Measurements from ENCODE around the gene UFD1.
A peak's percentile ranks its signal among the peaks of the same experiment; 100 is the strongest.

Gene UFD1

GRCh38 chr22:19515654-19516377 lies 36.8 kb upstream of the UFD1 start:
- DNase-seq: peak in 1 of 2 experiments; percentile 23

GRCh38 chr22:19514831-19515565 lies 36.0 kb upstream of the UFD1 start:
- DNase-seq: peak; percentile 95 to 99

DNA sequence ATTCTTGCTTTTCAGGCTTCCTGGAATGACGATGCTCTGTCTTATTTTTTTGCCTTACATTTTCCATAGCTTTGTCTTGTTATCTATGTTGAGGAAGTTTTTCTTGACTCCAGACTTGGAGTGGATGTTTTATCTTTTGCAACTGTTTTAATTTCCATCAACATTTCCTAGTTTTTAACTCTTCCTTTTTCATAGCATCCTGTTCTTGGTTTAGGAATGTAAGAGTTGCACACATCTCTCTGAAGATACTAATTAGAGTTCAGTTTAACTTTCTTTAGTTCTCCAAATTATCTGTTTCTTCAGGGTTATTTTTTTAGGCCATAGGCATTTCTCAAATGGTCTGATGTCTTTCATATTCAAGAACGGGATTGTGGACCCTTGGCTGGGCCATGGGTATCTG lies 34.8 kb upstream of the UFD1 start:
- no peak for DNase-seq

DNA sequence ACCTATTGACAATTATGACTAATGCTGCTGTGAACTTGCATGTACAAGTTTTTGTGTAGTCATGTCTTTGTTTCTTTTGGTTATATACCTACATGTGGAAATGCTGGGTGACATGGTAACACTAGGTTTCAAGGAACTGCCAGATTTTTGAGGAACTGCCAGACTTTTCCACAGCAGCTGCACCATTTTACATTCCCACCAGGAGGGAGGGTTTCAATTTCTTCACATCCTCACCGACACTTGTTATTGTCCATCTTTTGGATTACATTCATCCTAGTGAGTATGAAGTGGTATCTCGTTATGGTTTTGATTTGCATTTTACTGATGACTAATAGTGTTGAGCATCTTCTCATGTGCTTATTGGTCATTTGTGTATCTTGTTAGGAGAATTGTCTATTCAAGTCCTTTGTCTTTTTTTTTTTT lies 31.9 kb upstream of the UFD1 start:
- no peak for DNase-seq

GRCh38 chr22:19509923-19510322 lies 30.9 kb upstream of the UFD1 start:
- DNase-seq: no peak

- no peak for DNase-seq
These were observed 30.2 kb upstream of the UFD1 start for GRCh38 chr22:19509191-19509590.

GRCh38 chr22:19508024-19508776 lies 29.2 kb upstream of the UFD1 start:
- DNase-seq: no peak

DNA sequence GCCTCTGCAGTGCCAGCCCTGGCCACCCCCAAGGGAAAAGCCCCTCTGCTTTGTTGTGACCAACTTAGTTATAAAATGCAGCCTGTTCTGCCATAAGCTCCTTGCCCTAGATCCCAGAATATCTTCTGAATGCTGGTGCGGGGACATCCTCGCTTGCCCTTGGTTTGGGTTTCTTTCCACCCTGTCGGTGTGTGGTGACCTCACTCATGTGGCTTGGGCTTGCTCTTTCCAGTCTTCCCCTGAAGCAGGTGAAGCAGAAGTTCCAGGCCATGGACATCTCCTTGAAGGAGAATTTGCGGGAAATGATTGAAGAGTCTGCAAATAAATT lies 28.5 kb upstream of the UFD1 start:
- DNase-seq: no peak

- no peak for DNase-seq
These were observed 27.2 kb upstream of the UFD1 start for GRCh38 chr22:19506212-19506611.

GRCh38 chr22:19505735-19506126 lies 26.7 kb upstream of the UFD1 start:
- no peak for DNase-seq

DNA sequence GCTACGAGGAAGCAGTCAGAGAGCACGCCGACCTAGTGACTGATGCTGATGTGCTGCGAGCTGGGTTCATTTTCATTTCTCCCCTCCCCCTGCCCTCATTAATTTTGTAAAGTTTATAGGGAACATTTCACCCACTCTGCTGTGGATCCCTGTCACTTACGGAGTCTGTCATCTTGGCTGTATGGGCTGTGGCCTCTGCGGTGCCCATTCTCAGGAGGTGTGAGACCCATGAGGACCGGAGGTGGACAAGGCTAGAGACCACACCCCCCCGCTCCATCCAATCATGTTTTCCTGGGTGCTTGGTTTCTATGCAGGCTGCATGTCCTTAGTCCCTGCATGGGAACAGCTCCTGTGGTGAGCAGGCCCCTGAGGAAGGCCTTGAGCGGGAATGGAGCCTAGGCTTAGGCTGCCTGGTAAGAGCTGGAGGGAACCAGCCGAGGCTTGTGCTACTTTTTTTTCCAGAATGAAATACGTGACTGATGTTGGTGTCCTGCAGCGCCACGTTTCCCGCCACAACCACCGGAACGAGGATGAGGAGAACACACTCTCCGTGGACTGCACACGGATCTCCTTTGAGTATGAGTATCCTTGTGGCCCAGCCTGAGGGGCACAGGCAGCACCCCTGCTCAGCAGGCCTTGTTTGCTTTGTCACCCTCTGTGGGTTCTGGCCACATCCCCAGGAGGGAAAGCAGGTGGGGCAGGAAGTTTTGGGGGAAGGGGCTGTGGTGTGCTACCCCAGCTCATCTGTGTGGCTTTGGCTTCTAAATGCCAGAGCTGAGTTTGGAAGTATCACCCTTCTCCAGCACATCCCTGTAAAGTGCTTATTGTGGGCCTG lies 26.1 kb upstream of the UFD1 start:
- DNase-seq: no peak

- peak in 1 of 2 experiments; percentile 11 for DNase-seq
These were observed 24.9 kb upstream of the UFD1 start for GRCh38 chr22:19503869-19504268.

DNA sequence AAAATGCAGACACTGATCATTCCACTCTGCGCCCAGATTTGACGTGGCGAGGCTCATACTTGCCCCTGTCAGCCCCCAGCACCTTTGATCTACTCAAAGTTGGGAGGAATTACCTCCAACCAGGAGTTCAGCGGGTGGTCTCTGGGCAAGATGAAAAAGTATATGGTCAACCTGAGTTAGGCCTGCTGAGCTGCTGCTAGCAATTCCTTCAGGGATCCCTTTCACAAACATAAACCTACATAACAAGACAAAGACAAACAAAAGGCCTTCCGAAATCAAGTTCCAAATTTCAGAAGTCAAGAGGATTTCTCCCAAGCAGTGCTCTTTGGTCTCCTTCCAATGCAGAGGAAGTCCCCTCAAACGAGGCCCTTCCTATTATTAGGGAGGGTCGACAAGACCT lies 24.4 kb upstream of the UFD1 start:
- no peak for DNase-seq

- no peak for DNase-seq
These were observed 23.0 kb upstream of the UFD1 start for GRCh38 chr22:19501897-19502447.

GRCh38 chr22:19499880-19500242 lies 20.9 kb upstream of the UFD1 start:
- DNase-seq: no peak

DNA sequence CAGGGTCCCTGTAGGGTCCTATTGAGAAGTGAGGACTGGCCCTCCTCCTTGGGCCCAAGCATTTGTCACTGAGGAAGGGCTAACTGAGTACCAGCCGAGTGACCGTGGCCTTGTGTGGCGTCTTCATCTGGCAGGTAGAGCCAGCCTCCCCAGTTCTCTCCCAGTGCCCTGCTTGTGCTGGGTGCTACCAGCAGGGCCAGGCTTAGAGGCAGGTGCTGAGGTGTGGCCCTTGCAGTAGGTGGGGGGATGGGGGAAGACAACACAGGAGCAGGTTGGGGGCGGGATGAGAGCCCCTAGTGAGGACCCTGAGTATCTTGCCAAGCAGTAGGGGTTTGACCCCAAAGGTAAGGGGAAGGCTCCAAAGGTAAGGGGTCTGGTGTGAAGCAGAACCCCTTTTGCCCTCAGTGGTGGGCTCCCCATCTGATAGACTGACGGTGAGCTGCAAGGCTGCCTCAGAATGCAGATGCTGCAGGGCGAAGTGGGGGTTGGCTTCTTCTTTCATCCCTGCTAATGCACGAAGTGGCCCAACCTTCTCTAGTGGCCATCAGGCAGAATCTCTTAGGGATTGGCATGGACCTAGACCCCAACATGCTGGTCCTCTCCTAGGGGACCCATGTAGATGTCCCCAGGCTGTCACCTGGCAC lies 20.4 kb upstream of the UFD1 start:
- DNase-seq: no peak

DNA sequence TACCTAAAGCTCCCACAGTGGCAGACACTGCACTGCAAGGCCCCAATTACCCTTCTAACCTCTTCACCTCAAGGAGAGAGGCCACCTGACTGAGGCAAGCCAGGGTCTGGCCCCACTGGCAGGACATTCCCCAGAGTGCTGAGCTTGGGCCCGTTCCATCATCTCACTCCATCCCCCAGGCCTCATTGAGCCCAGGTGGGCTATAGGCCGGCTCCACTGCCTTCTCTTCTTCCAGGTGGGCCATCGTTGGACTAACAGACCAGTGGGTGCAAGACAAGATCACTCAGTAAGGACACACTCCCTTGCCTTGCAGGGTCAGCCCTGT lies 19.8 kb upstream of the UFD1 start:
- DNase-seq: no peak

- DNase-seq: no peak
These were observed 19.3 kb upstream of the UFD1 start for GRCh38 chr22:19498154-19498865.

DNA sequence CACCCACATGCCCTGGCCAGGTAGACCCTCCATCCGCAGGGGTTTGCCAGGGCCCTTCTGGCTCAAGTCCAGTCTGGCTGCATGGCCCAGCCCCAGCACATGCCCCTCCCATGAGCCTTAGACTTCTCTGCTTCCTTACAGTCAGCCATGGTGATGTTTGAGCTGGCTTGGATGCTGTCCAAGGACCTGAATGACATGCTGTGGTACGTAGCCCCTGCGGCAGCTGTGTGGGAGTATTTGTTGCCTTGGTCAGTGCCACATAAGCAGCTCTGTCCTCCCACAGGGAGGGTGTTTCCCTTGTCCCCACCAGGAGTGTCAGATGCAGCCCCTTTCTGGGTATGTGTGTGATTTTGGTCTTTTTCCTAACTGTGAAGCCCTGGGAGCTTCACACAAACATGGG lies 18.3 kb upstream of the UFD1 start:
- no peak for DNase-seq

- no peak for DNase-seq
These were observed 17.3 kb upstream of the UFD1 start for GRCh38 chr22:19496324-19496630.

- peak in 1 of 2 experiments; percentile 26 for DNase-seq
These were observed 16.8 kb upstream of the UFD1 start for GRCh38 chr22:19495562-19496323.

Measured in NCI-H524 (cell line).